Fibroblast of lung (primary cell): ENCODE data around the gene SEMA5A. TPM values are rescaled to one million over a fixed set of nuclear protein-coding genes. Genes with fewer than 3 reads are reported as not detected.

Experiments used
- DNase-seq, 2 donors: peaks; one replicate each; pipeline versions ENCODE4 v3.0.0 to v3.0.0-alpha.2; 2010; ENCODE audit warnings: low read depth in 2 of 2
- H2AFZ ChIP-seq: 2 replicates; pipeline ENCODE4 v1.5.1; 2012; ENCODE audit warnings: low read length, control low read depth, inconsistent platforms
- H3K27ac ChIP-seq: 2 replicates; pipeline ENCODE4 v1.5.1; 2011; ENCODE audit warnings: low read length, control low read depth; ENCODE audit not compliant: insufficient read depth
- H3K27me3 ChIP-seq: 2 replicates; pipeline ENCODE4 v1.5.1; 2011; ENCODE audit warnings: mild to moderate bottlenecking, low read length; ENCODE audit not compliant: control insufficient read depth, insufficient read depth
- H3K36me3 ChIP-seq: 2 replicates; pipeline ENCODE4 v1.5.1; 2011; ENCODE audit warnings: low read length; ENCODE audit not compliant: control insufficient read depth, insufficient read depth
- H3K4me1 ChIP-seq: 2 replicates; pipeline ENCODE4 v1.5.1; 2011; ENCODE audit warnings: low read length; ENCODE audit not compliant: control insufficient read depth, insufficient read depth; ENCODE audit errors: extremely low read depth
- H3K4me2 ChIP-seq: 2 replicates; pipeline ENCODE4 v1.5.1; 2011; ENCODE audit warnings: low read length, control low read depth; ENCODE audit not compliant: insufficient read depth; ENCODE audit errors: extremely low read depth
- H3K4me3 ChIP-seq, 4 experiments: fragments of 200-600 bp in 1 of 4; sonication (generic) in 1 of 4; replicated peaks in 1 of 4; 2 replicates each; pipeline ENCODE4 v1.5.1; 2011 to 2016; ENCODE audit warnings: low read length in 4 of 4, low read depth in 3 of 4, mild to moderate bottlenecking in 3 of 4, control low read depth in 2 of 4, inconsistent platforms in 1 of 4, mixed read lengths in 1 of 4; ENCODE audit not compliant: insufficient read depth in 1 of 4; ENCODE audit errors: control extremely low read depth in 1 of 4
- H3K79me2 ChIP-seq: 2 replicates; pipeline ENCODE4 v1.5.1; 2012; ENCODE audit warnings: mild to moderate bottlenecking, low read length, inconsistent platforms; ENCODE audit not compliant: control insufficient read depth, insufficient read depth
- H3K9ac ChIP-seq: 2 replicates; pipeline ENCODE4 v1.5.1; 2011; ENCODE audit warnings: mild to moderate bottlenecking, low read length, control low read depth; ENCODE audit not compliant: insufficient read depth
- H3K9me3 ChIP-seq: 2 replicates; pipeline ENCODE4 v1.5.1; 2012; ENCODE audit warnings: low read depth, low read length; ENCODE audit not compliant: control insufficient read depth, insufficient read depth
- H4K20me1 ChIP-seq: 2 replicates; pipeline ENCODE4 v1.5.1; 2011; ENCODE audit warnings: low read length; ENCODE audit not compliant: control insufficient read depth, insufficient read depth; ENCODE audit errors: extremely low read depth
- CTCF ChIP-seq, 2 donors: IDR thresholded peaks in 1 of 2; conservative IDR thresholded peaks in 1 of 2; 1 replicate in 1 of 2; 2 replicates in 1 of 2; pipeline ENCODE4 v1.5.1; 2011 to 2012; ENCODE audit warnings: low read length in 2 of 2, control low read depth in 1 of 2, inconsistent platforms in 1 of 2, low read depth in 1 of 2, mild to moderate bottlenecking in 1 of 2
- EZH2 ChIP-seq: IDR thresholded peaks from 2 replicates; pipeline ENCODE4 v1.5.1; 2012; ENCODE audit warnings: low read length, control low read depth, mild to moderate bottlenecking; ENCODE audit errors: missing control alignments
- polyA plus RNA-seq, 2 donors: library from polyadenylated mRNA; depleted of rRNA in 1 of 2; stranded (reverse) in 1 of 2; unstranded in 1 of 2; fragments of >200 nt; gene quantifications; 2 replicates each; pipeline ENCODE4 v1.2.1, GENCODE V29; 2011 to 2012; ENCODE audit warnings: missing spikeins in 1 of 2
- total RNA-seq: library from RNA; depleted of rRNA; stranded (reverse); fragments of >200 nt; gene quantifications from 2 replicates; pipeline ENCODE4 v1.2.1, GENCODE V29; 2014

SEMA5A gene
- total and polyA plus RNA-seq, 2 donors (not counting 1 experiment from before 2014, with no cell fraction given) = 30.6 to 49.0 TPM

GRCh38 chr5:9351546-9351945 is 194.3 kb downstream of the SEMA5A start:
- Histone ChIP-seq H2AFZ (no peak overlapping the region), H4K20me1 (no peaks in the 10 kb centered on the region), H3K9me3 (no peaks in the 10 kb centered on the region), H3K4me1 (peaks cover 11% of the 10 kb centered on the region), H3K79me2 (no peaks in the 10 kb centered on the region), H3K27ac (no peak overlapping the region), H3K9ac (no peak overlapping the region), H3K27me3 (no peaks in the 10 kb centered on the region), H3K36me3 (no peaks in the 10 kb centered on the region), H3K4me3 (no peak overlapping the region), H3K4me2 (no peak overlapping the region)
- no peak for DNase-seq
- no peak for TF ChIP-seq EZH2
- no peak for TF ChIP-seq CTCF (conservative IDR thresholded peaks at IDR 0.05 in 1 of 2, IDR thresholded peaks at IDR 0.05 in 1 of 2; ENCODE audit: low read depth in 1 of 2, low read length in 2 of 2)

GRCh38 chr5:9350301-9350797 is 195.5 kb downstream of the SEMA5A start:
- no peak overlapping the region for H3K27ac ChIP-seq
- peaks cover 11% of the 10 kb centered on the region for H3K4me1 ChIP-seq
- H3K79me2 ChIP-seq = no peaks in the 10 kb centered on the region
- no peaks in the 10 kb centered on the region for H4K20me1 ChIP-seq
- no peak overlapping the region for H3K9ac ChIP-seq
- no peak overlapping the region for H3K4me2 ChIP-seq
- H2AFZ ChIP-seq = no peak overlapping the region
- H3K36me3 ChIP-seq = no peaks in the 10 kb centered on the region
- no peak overlapping the region for H3K4me3 ChIP-seq
- peak in 1 of 2 donors; percentile 92 for DNase-seq
- TF ChIP-seq CTCF (conservative IDR thresholded peaks at IDR 0.05 in 1 of 2, IDR thresholded peaks at IDR 0.05 in 1 of 2; ENCODE audit: low read depth in 1 of 2, low read length in 2 of 2) (no peak), EZH2 (no peak)
- H3K9me3 ChIP-seq = no peaks in the 10 kb centered on the region
- no peaks in the 10 kb centered on the region for H3K27me3 ChIP-seq

GRCh38 chr5:9348401-9348996 is 197.4 kb downstream of the SEMA5A start:
- Histone ChIP-seq H2AFZ (no peak overlapping the region), H3K9me3 (no peaks in the 10 kb centered on the region), H3K36me3 (no peaks in the 10 kb centered on the region), H4K20me1 (no peaks in the 10 kb centered on the region), H3K27ac (peak overlapping the region; percentile 22), H3K4me3 (no peak overlapping the region), H3K27me3 (no peaks in the 10 kb centered on the region), H3K4me2 (peak overlapping the region; percentile 68), H3K4me1 (peaks cover 11% of the 10 kb centered on the region), H3K79me2 (no peaks in the 10 kb centered on the region), H3K9ac (no peak overlapping the region)
- TF ChIP-seq CTCF (conservative IDR thresholded peaks at IDR 0.05 in 1 of 2, IDR thresholded peaks at IDR 0.05 in 1 of 2; ENCODE audit: low read depth in 1 of 2, low read length in 2 of 2) = no peak
- no peak for TF ChIP-seq EZH2
- peak; percentile 65 to 94 for DNase-seq
